Measurements from ENCODE around the gene NRG3.

- TF ChIP-seq EP300 (IDR thresholded peaks at IDR 0.05; ENCODE audit: low read depth) (no peak), POLR2A (IDR thresholded peaks at IDR 0.05) (no peak)
These were observed 456.7 kb downstream of the NRG3 start for GRCh38 chr10:82331716-82332115.

Measured in transverse colon (tissue), 1 donor.